H9 (cell line): Measurements from ENCODE around the gene ZG16. TPM values are rescaled to one million over a fixed set of nuclear protein-coding genes. Genes with fewer than 3 reads are reported as not detected.

ENCODE experiments used
- DNase-seq: peaks from one replicate; pipeline ENCODE4 v3.0.0-alpha.2; 2017
- H2AFZ ChIP-seq: one replicate; pipeline ENCODE4 v1.6.1; 2013; ENCODE audit warnings: mild to moderate bottlenecking, low read length, control low read depth, moderate library complexity
- H2AK5ac ChIP-seq: 2 replicates; pipeline ENCODE4 v1.6.1; 2013; ENCODE audit warnings: low read length, control low read depth, mixed read lengths; ENCODE audit not compliant: insufficient read length
- H2BK120ac ChIP-seq: one replicate; pipeline ENCODE4 v1.6.1; 2013; ENCODE audit warnings: low read depth, mild to moderate bottlenecking, low read length, control low read depth, inconsistent platforms; ENCODE audit not compliant: poor library complexity, severe bottlenecking
- H2BK12ac ChIP-seq: 2 replicates; pipeline ENCODE4 v1.6.1; 2013; ENCODE audit warnings: low read length, control low read depth, mixed read lengths, low read depth; ENCODE audit not compliant: insufficient read length
- H2BK15ac ChIP-seq: 2 replicates; pipeline ENCODE4 v1.6.1; 2013; ENCODE audit warnings: low read depth, low read length, control low read depth
- H2BK20ac ChIP-seq: one replicate; pipeline ENCODE4 v1.6.1; 2013; ENCODE audit warnings: low read depth, mild to moderate bottlenecking, low read length, control low read depth, inconsistent platforms; ENCODE audit not compliant: poor library complexity, severe bottlenecking
- H2BK5ac ChIP-seq: 2 replicates; pipeline ENCODE4 v1.6.1; 2013; ENCODE audit warnings: low read length, control low read depth, mixed read lengths; ENCODE audit not compliant: insufficient read length
- H3K14ac ChIP-seq: 2 replicates; pipeline ENCODE4 v1.6.1; 2013; ENCODE audit warnings: low read length, control low read depth; ENCODE audit not compliant: insufficient read depth
- H3K18ac ChIP-seq: 2 replicates; pipeline ENCODE4 v1.6.1; 2013; ENCODE audit warnings: low read depth, mild to moderate bottlenecking, mixed read lengths, low read length, control low read depth; ENCODE audit not compliant: insufficient read length
- H3K23ac ChIP-seq: 2 replicates; pipeline ENCODE4 v1.6.1; 2013; ENCODE audit warnings: low read length, control low read depth, mixed read lengths, low read depth; ENCODE audit not compliant: insufficient read length
- H3K23me2 ChIP-seq: 2 replicates; pipeline ENCODE4 v1.6.1; 2013; ENCODE audit warnings: low read depth, mild to moderate bottlenecking, mixed read lengths, low read length, control low read depth; ENCODE audit not compliant: insufficient read length, poor library complexity, severe bottlenecking
- H3K27ac ChIP-seq: 2 replicates; pipeline ENCODE4 v1.5.1; 2013; ENCODE audit warnings: low read length, control low read depth, mixed read lengths, low read depth; ENCODE audit not compliant: insufficient read length
- H3K27me3 ChIP-seq: 2 replicates; pipeline ENCODE4 v1.6.1; 2013; ENCODE audit warnings: low read length, control low read depth, inconsistent platforms; ENCODE audit not compliant: insufficient read depth
- H3K4ac ChIP-seq: 2 replicates; pipeline ENCODE4 v1.6.1; 2013; ENCODE audit warnings: low read depth, mild to moderate bottlenecking, control low read depth, inconsistent platforms, low read length, moderate library complexity
- H3K4me1 ChIP-seq: 2 replicates; pipeline ENCODE4 v1.6.1; 2013; ENCODE audit warnings: low read length, control low read depth, inconsistent platforms; ENCODE audit not compliant: insufficient read depth
- H3K4me2 ChIP-seq: 2 replicates; pipeline ENCODE4 v1.6.1; 2013; ENCODE audit warnings: low read length, control low read depth, mixed read lengths; ENCODE audit not compliant: insufficient read length, insufficient read depth
- H3K56ac ChIP-seq: 2 replicates; pipeline ENCODE4 v1.6.1; 2013; ENCODE audit warnings: low read depth, mild to moderate bottlenecking, mixed read lengths, low read length, control low read depth; ENCODE audit not compliant: insufficient read length
- H3K79me1 ChIP-seq: 2 replicates; pipeline ENCODE4 v1.6.1; 2013; ENCODE audit warnings: low read depth, mild to moderate bottlenecking, moderate library complexity, low read length, control low read depth, inconsistent platforms; ENCODE audit not compliant: insufficient read depth, poor library complexity, severe bottlenecking
- H3K79me2 ChIP-seq: 2 replicates; pipeline ENCODE4 v1.6.1; 2013; ENCODE audit warnings: low read length, control low read depth, inconsistent platforms; ENCODE audit not compliant: insufficient read depth
- H3K9ac ChIP-seq: 2 replicates; pipeline ENCODE4 v1.6.1; 2013; ENCODE audit warnings: low read length, control low read depth, mixed read lengths; ENCODE audit not compliant: insufficient read length; ENCODE audit errors: extremely low read depth
- H3K9me3 ChIP-seq: one replicate; pipeline ENCODE4 v1.6.1; 2013; ENCODE audit warnings: low read depth, low read length, inconsistent platforms; ENCODE audit not compliant: control insufficient read depth
- H3T11ph ChIP-seq: one replicate; pipeline ENCODE4 v1.6.1; 2013; ENCODE audit warnings: mild to moderate bottlenecking, low read length, control low read depth, inconsistent platforms
- H4K20me1 ChIP-seq: one replicate; pipeline ENCODE4 v1.6.1; 2013; ENCODE audit not compliant: control insufficient read depth, insufficient read length, insufficient read depth
- H4K5ac ChIP-seq: 2 replicates; pipeline ENCODE4 v1.6.1; 2013; ENCODE audit warnings: low read depth, mild to moderate bottlenecking, mixed read lengths, low read length, control low read depth; ENCODE audit not compliant: insufficient read length
- H4K8ac ChIP-seq: replicated peaks from 2 replicates; pipeline ENCODE4 v1.6.1; 2013; ENCODE audit warnings: low read length, control low read depth, mixed read lengths, low read depth; ENCODE audit not compliant: insufficient read length
- H4K91ac ChIP-seq: 2 replicates; pipeline ENCODE4 v1.6.1; 2013; ENCODE audit warnings: low read depth, mild to moderate bottlenecking, moderate library complexity, mixed read lengths, low read length, control low read depth; ENCODE audit not compliant: insufficient read length
- H3K27ac Mint-ChIP-seq, 3 experiments: 2 replicates in 2 of 3; 3 replicates in 1 of 3; pipeline ENCODE4 v1.8.0; 2020 to 2021; ENCODE audit warnings: mixed read lengths in 3 of 3, mild to moderate bottlenecking in 1 of 3, moderate library complexity in 1 of 3
- H3K27me3 Mint-ChIP-seq: 2 replicates; pipeline ENCODE4 v1.8.0; 2021; ENCODE audit warnings: low read depth, mild to moderate bottlenecking, moderate library complexity, mixed read lengths
- H3K36me3 Mint-ChIP-seq, 3 experiments: 2 replicates in 2 of 3; 3 replicates in 1 of 3; pipeline ENCODE4 v1.8.0; 2020 to 2021; ENCODE audit warnings: low read depth in 3 of 3, mixed read lengths in 3 of 3; ENCODE audit not compliant: insufficient read depth in 1 of 3
- H3K4me1 Mint-ChIP-seq, 2 experiments: 2 replicates each; pipeline ENCODE4 v1.8.0; 2020; ENCODE audit warnings: mixed read lengths in 2 of 2
- H3K4me3 Mint-ChIP-seq, 2 experiments: 2 replicates in 1 of 2; 3 replicates in 1 of 2; pipeline ENCODE4 v1.8.0; 2020 to 2021; ENCODE audit warnings: mild to moderate bottlenecking in 2 of 2, mixed read lengths in 2 of 2, moderate library complexity in 1 of 2
- H3K9me3 Mint-ChIP-seq, 2 experiments: 2 replicates in 1 of 2; 3 replicates in 1 of 2; pipeline ENCODE4 v1.8.0; 2020; ENCODE audit warnings: mild to moderate bottlenecking in 2 of 2, mixed read lengths in 2 of 2, moderate library complexity in 1 of 2
- WGBS: extraction: QIAGEN DNeasy Blood & Tissue Kit; methylation state at CpG from one replicate; pipeline ENCODE4 v1.1.7; 2013; ENCODE audit warnings: missing lambda C conversion rate, low lambda C conversion rate, mixed read lengths; ENCODE audit not compliant: insufficient read length; ENCODE audit errors: extremely low coverage; 5-methylcytosine and 5-hydroxymethylcytosine counted together
- total RNA-seq: library from RNA; stranded (reverse); gene quantifications from 2 replicates; pipeline ENCODE4 v1.2.1, GENCODE V29; 2021
- TF ChIP-seq, protein P1 (sequence below): fragments of 200-600 bp; sonication (generic); conservative IDR thresholded peaks from 3 replicates; pipeline ENCODE4 v1.8.0; 2021; ENCODE audit warnings: antibody characterized with exemption, mild to moderate bottlenecking

ZG16 gene
- total RNA-seq, 1 experiment from 2014 or later = not detected

DNA sequence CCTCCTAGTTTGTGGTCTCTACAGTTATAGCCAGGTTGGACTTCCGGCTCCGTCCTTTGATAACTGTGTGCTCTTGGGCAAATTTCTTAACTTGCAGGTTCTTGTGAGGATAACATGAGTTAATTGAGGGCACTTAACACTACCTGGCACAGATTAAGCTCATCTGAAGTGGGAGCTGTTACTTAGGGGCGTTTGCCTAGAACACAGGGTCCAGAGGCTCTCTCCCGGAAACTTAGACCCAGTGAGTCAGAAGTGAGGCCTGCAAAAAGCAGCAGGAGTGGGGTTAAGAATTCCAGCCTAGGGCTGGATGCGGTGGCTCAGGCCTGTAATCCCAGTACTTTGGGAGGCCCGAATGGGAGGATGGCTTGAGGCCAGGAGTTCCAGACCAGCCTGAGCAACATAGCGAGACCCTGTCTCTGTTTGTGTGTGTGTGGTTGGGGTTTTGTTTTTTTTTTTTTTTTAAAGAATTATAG, 43.6 kb downstream of the ZG16 start:
- peak overlapping the region in 1 of 3 experiments; percentile 83; a peak in 2 of 7 replicates for H3K27ac Mint-ChIP-seq
- H3K23me2 ChIP-seq = no peaks in the 10 kb centered on the region
- no peak overlapping the region for H3K9ac ChIP-seq
- H3K56ac ChIP-seq = no peak overlapping the region
- DNase-seq = no peak
- H2BK15ac ChIP-seq = no peak overlapping the region
- peaks cover 24 to 38% (median 35%) of the 10 kb centered on the region in 3 experiments for H3K36me3 Mint-ChIP-seq
- no peak overlapping the region for H3T11ph ChIP-seq
- no peak overlapping the region for H3K23ac ChIP-seq
- H4K8ac ChIP-seq = no peak overlapping the region
- no peak overlapping the region for H2AK5ac ChIP-seq
- H3K4me1 ChIP-seq = no peaks in the 10 kb centered on the region
- no peak overlapping the region for H3K4me3 Mint-ChIP-seq
- H3K9me3 Mint-ChIP-seq = no peaks in the 10 kb centered on the region
- H3K14ac ChIP-seq = no peak overlapping the region
- H3K4me1 Mint-ChIP-seq = peaks cover 40 to 49% of the 10 kb centered on the region in 2 experiments
- H4K5ac ChIP-seq = no peak overlapping the region
- no peaks in the 10 kb centered on the region for H3K79me2 ChIP-seq
- no peak overlapping the region for H2BK5ac ChIP-seq
- no peak overlapping the region for H2BK120ac ChIP-seq
- no peak overlapping the region for H2AFZ ChIP-seq
- H3K9me3 ChIP-seq = no peaks in the 10 kb centered on the region
- TF ChIP-seq, protein P1, sequence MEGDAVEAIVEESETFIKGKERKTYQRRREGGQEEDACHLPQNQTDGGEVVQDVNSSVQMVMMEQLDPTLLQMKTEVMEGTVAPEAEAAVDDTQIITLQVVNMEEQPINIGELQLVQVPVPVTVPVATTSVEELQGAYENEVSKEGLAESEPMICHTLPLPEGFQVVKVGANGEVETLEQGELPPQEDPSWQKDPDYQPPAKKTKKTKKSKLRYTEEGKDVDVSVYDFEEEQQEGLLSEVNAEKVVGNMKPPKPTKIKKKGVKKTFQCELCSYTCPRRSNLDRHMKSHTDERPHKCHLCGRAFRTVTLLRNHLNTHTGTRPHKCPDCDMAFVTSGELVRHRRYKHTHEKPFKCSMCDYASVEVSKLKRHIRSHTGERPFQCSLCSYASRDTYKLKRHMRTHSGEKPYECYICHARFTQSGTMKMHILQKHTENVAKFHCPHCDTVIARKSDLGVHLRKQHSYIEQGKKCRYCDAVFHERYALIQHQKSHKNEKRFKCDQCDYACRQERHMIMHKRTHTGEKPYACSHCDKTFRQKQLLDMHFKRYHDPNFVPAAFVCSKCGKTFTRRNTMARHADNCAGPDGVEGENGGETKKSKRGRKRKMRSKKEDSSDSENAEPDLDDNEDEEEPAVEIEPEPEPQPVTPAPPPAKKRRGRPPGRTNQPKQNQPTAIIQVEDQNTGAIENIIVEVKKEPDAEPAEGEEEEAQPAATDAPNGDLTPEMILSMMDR = no peak
- no peak overlapping the region for H2BK20ac ChIP-seq
- H2BK12ac ChIP-seq = no peak overlapping the region
- H4K91ac ChIP-seq = no peak overlapping the region
- H3K4ac ChIP-seq = no peak overlapping the region
- no peak overlapping the region for H3K18ac ChIP-seq
- no peaks in the 10 kb centered on the region for H3K79me1 ChIP-seq
- WGBS = no CpG with 5 or more reads among the region's 7 CpGs
- no peaks in the 10 kb centered on the region; the same call in 1 of the 2 replicates for H3K27me3 Mint-ChIP-seq
- no peaks in the 10 kb centered on the region for H3K27me3 ChIP-seq
- H4K20me1 ChIP-seq = no peaks in the 10 kb centered on the region
- no peak overlapping the region for H3K27ac ChIP-seq
- H3K4me2 ChIP-seq = no peak overlapping the region
